Right lobe of liver (tissue), 6 donors: ENCODE results near the gene HECW1. TPM values are rescaled to one million over a fixed set of nuclear protein-coding genes. Genes with fewer than 3 reads are reported as not detected.

Experiments
- ATAC-seq, 4 donors: fragments of 200-7000 bp; cut with Tn5 transposase; one replicate each; pipeline ENCODE4 v1.9.1; 2020; ENCODE audit warnings: mild to moderate bottlenecking in 4 of 4, moderate library complexity in 4 of 4
- DNase-seq, 3 donors: peaks; one replicate each; pipeline ENCODE4 v3.0.0-alpha.2; 2020
- H3K27ac ChIP-seq, 3 donors: fragments of 200-600 bp; one replicate each; pipeline ENCODE4 v1.8.0; 2022
- H3K27me3 ChIP-seq, 2 donors: fragments of 200-600 bp; one replicate each; pipeline ENCODE4 v1.8.0; 2022
- H3K36me3 ChIP-seq, 4 donors: fragments of 200-600 bp; sonication (generic) in 1 of 4; one replicate each; pipeline versions ENCODE4 v1.5.1 to v1.8.0; 2017 to 2022; ENCODE audit warnings: control low read depth in 1 of 4
- H3K4me1 ChIP-seq, 4 donors: fragments of 200-600 bp; sonication (generic) in 1 of 4; one replicate each; pipeline versions ENCODE4 v1.5.1 to v1.8.0; 2017 to 2022; ENCODE audit warnings: control low read depth in 1 of 4
- H3K4me3 ChIP-seq, 3 donors: fragments of 200-600 bp; one replicate each; pipeline ENCODE4 v1.8.0; 2022
- H3K9me3 ChIP-seq, 4 donors: fragments of 200-600 bp; sonication (generic) in 1 of 4; one replicate each; pipeline versions ENCODE4 v1.5.1 to v1.8.0; 2017 to 2022; ENCODE audit warnings: control low read depth in 1 of 4
- CTCF ChIP-seq, 4 donors: fragments of 200-600 bp in 3 of 4; fragments of 450-650 bp in 1 of 4; IDR thresholded peaks; one replicate each; pipeline versions ENCODE4 v1.5.1 to v1.8.0; 2016 to 2022; ENCODE audit warnings: antibody characterized with exemption in 4 of 4, mild to moderate bottlenecking in 2 of 4
- POLR2A ChIP-seq: fragments of 450-650 bp; IDR thresholded peaks from one replicate; pipeline ENCODE4 v1.6.1; 2017; ENCODE audit warnings: antibody characterized with exemption, mild to moderate bottlenecking
- WGBS: methylation state at CpG from one replicate; pipeline ENCODE4 v1.1.6; 2018; ENCODE audit warnings: low coverage, low lambda C conversion rate; ENCODE audit not compliant: insufficient coverage; ENCODE audit errors: missing lambda C conversion rate; 5-methylcytosine and 5-hydroxymethylcytosine counted together
- intact Hi-C, 2 donors: fragments of 100-400 bp; cut with DNase I; formaldehyde crosslinking; loops; one replicate each; pipeline versions ENCODE4 v1.11.2 to v1.14.1; 2022
- total RNA-seq, 6 experiments: library from RNA; depleted of rRNA in 2 of 6; stranded (reverse); fragments of >200 nt in 2 of 6; fragmentation: NEBNext Ultra II Directional in 3 of 6; extraction: Animal tissue kit (Norgen Biotek cat#: 25700) in 3 of 6; gene quantifications; one replicate each; pipeline versions ENCODE4 v1.1.0 to v1.2.4, GENCODE V29; 2016 to 2023
- donor health status: DM: no; HTN: yes; CAD: no.
- donor health status: DM: no; HTN: no; CAD: no.
- donor health status: DM: no; HTN: no; CAD: no.
- donor health status: DM: no; HTN: yes; CAD: no.
- donor health status: DM: no; HTN: yes; CAD: no.

The HECW1 gene
- total RNA-seq, 6 experiments from 2014 or later, result 0.02 to 0.87 (median 0.09) TPM; not detected in 1

GRCh38 chr7:43513251-43513650 is 400.8 kb downstream of the HECW1 start:
- ATAC-seq, result no peak
- Histone ChIP-seq H3K4me3 (no peak overlapping the region), H3K4me1 (no peaks in the 10 kb centered on the region), H3K27ac (no peak overlapping the region), H3K27me3 (no peaks in the 10 kb centered on the region), H3K36me3 (no peaks in the 10 kb centered on the region), H3K9me3 (no peaks in the 10 kb centered on the region)
- no peak for DNase-seq
- TF ChIP-seq POLR2A (no peak), CTCF (IDR thresholded peaks at IDR 0.05) (no peak)
- 59% methylated on average over 8 of the region's 8 CpGs for WGBS
- intact Hi-C loops, result no loop called here

GRCh38 chr7:43516581-43517342 is 404.3 kb downstream of the HECW1 start:
- Histone ChIP-seq H3K27me3 (no peaks in the 10 kb centered on the region), H3K36me3 (no peaks in the 10 kb centered on the region), H3K4me3 (no peak overlapping the region), H3K4me1 (no peaks in the 10 kb centered on the region), H3K9me3 (no peaks in the 10 kb centered on the region), H3K27ac (no peak overlapping the region)
- WGBS, result 68% methylated on average over 8 of the region's 9 CpGs
- TF ChIP-seq POLR2A, result no peak
- TF ChIP-seq CTCF (IDR thresholded peaks at IDR 0.05), result no peak
- DNase-seq, result no peak
- no peak for ATAC-seq
- intact Hi-C loops, result no loop called here

GRCh38 chr7:43517464-43517863 is 405.0 kb downstream of the HECW1 start:
- Histone ChIP-seq H3K4me3 (no peak overlapping the region), H3K9me3 (no peaks in the 10 kb centered on the region), H3K27ac (no peak overlapping the region), H3K27me3 (no peaks in the 10 kb centered on the region), H3K4me1 (no peaks in the 10 kb centered on the region), H3K36me3 (no peaks in the 10 kb centered on the region)
- DNase-seq, result no peak
- TF ChIP-seq POLR2A (no peak), CTCF (IDR thresholded peaks at IDR 0.05) (no peak)
- ATAC-seq, result no peak
- intact Hi-C loops, result no loop called here
- WGBS, result 82% methylated on average over 1 of the region's 2 CpGs

- no peaks in the 10 kb centered on the region for H3K36me3 ChIP-seq
- DNase-seq (no peak), ATAC-seq (no peak)
- no peak overlapping the region for H3K27ac ChIP-seq
- no peaks in the 10 kb centered on the region for H3K27me3 ChIP-seq
- H3K9me3 ChIP-seq, result no peaks in the 10 kb centered on the region
- no peak overlapping the region for H3K4me3 ChIP-seq
- TF ChIP-seq CTCF (IDR thresholded peaks at IDR 0.05) (no peak), POLR2A (no peak)
- intact Hi-C loops, result no loop called here
- 90% methylated on average over 8 of the region's 8 CpGs for WGBS
- H3K4me1 ChIP-seq, result no peaks in the 10 kb centered on the region
These were observed 407.8 kb downstream of the HECW1 start for GRCh38 chr7:43520201-43520600.
